H1 (cell line): ENCODE results near the gene PTPN21. TPM values are rescaled to one million over a fixed set of nuclear protein-coding genes. Genes with fewer than 3 reads are reported as not detected.

Source experiments
- CTCF ChIA-PET: fragments of 300-600 bp; sonication (Branson Sonifier 250); formaldehyde crosslinking; loops from one replicate; lab custom pipeline; 2021; ENCODE audit not compliant: partially characterized antibody; lab: Charles Lee
- POLR2A ChIA-PET: fragments of 300-600 bp; sonication (Branson Sonifier 250); formaldehyde crosslinking; loops from one replicate; lab custom pipeline; 2021; ENCODE audit warnings: inconsistent platforms; ENCODE audit not compliant: partially characterized antibody; lab: Charles Lee
- DNase-seq, 2 experiments: peaks; one replicate each; pipeline versions ENCODE4 v3.0.0 to v3.0.0-alpha.2; 2010 to 2022; ENCODE audit warnings: low spot score in 2 of 2, low read depth in 1 of 2, mixed read lengths in 1 of 2
- FAIRE-seq: peaks from 2 replicates; lab custom pipeline; 2011; peaks lifted over from hg19 to GRCh38; lab: Jason Lieb, UNC
- H2AFZ ChIP-seq: 2 replicates; pipeline ENCODE4 v1.8.1; 2012; ENCODE audit warnings: low read length, inconsistent platforms
- H2AK5ac ChIP-seq: 2 replicates; pipeline ENCODE4 v1.6.1; 2013; ENCODE audit warnings: low read depth, low read length
- H2BK120ac ChIP-seq: replicated peaks from 2 replicates; pipeline ENCODE3; 2013; ENCODE audit warnings: low read depth, low read length, inconsistent platforms
- H2BK12ac ChIP-seq: 2 replicates; pipeline ENCODE4 v1.6.1; 2013; ENCODE audit warnings: low read depth, low read length
- H2BK15ac ChIP-seq: 2 replicates; pipeline ENCODE4 v1.6.1; 2013; ENCODE audit warnings: low read length
- H2BK20ac ChIP-seq: 2 replicates; pipeline ENCODE4 v1.6.1; 2013; ENCODE audit warnings: low read length
- H2BK5ac ChIP-seq: 2 replicates; pipeline ENCODE4 v1.6.1; 2013; ENCODE audit warnings: low read depth, low read length
- H3K14ac ChIP-seq: 2 replicates; pipeline ENCODE4 v1.6.1; 2013; ENCODE audit warnings: inconsistent platforms; ENCODE audit not compliant: insufficient read length
- H3K18ac ChIP-seq: 2 replicates; pipeline ENCODE4 v1.6.1; 2013; ENCODE audit warnings: low read length; ENCODE audit errors: extremely low read depth
- H3K23ac ChIP-seq: 2 replicates; pipeline ENCODE4 v1.6.1; 2013; ENCODE audit warnings: inconsistent platforms; ENCODE audit not compliant: insufficient read length
- H3K23me2 ChIP-seq: 2 replicates; pipeline ENCODE4 v1.6.1; 2013; ENCODE audit warnings: low read depth, low read length
- H3K27ac ChIP-seq: 2 replicates; pipeline ENCODE4 v1.6.1; 2011; ENCODE audit warnings: low read depth, low read length, inconsistent platforms
- H3K27me3 ChIP-seq, 4 experiments: replicated peaks in 1 of 4; 1 replicate in 1 of 4; 2 replicates in 3 of 4; pipeline versions ENCODE4 v1.6.1 to v1.8.1; 2011 to 2013; ENCODE audit warnings: low read length in 3 of 4, mild to moderate bottlenecking in 3 of 4, inconsistent platforms in 2 of 4, mixed read lengths in 2 of 4, moderate library complexity in 1 of 4; ENCODE audit not compliant: control insufficient read depth in 3 of 4, insufficient read depth in 3 of 4; ENCODE audit errors: extremely low read depth in 1 of 4
- H3K36me3 ChIP-seq, 4 experiments: 2 replicates each; pipeline versions ENCODE4 v1.6.1 to v1.8.1; 2011 to 2013; ENCODE audit warnings: mild to moderate bottlenecking in 4 of 4, low read length in 3 of 4, moderate library complexity in 2 of 4, control low read depth in 1 of 4, inconsistent platforms in 1 of 4; ENCODE audit not compliant: insufficient read depth in 4 of 4, control insufficient read depth in 2 of 4
- H3K4ac ChIP-seq: replicated peaks from 2 replicates; pipeline ENCODE3; 2013; ENCODE audit warnings: low read length, low read depth, mixed read lengths, inconsistent platforms; ENCODE audit not compliant: insufficient read length
- H3K4me1 ChIP-seq, 4 experiments: replicated peaks in 1 of 4; 1 replicate in 1 of 4; 2 replicates in 3 of 4; pipeline versions ENCODE4 v1.6.1 to v1.8.1; 2011 to 2013; ENCODE audit warnings: low read length in 3 of 4, inconsistent platforms in 2 of 4, mixed read lengths in 1 of 4; ENCODE audit not compliant: insufficient read depth in 4 of 4, control insufficient read depth in 3 of 4
- H3K4me2 ChIP-seq, 2 experiments: 2 replicates each; pipeline versions ENCODE4 v1.6.1 to v1.8.1; 2011 to 2013; ENCODE audit warnings: low read depth in 2 of 2, low read length in 2 of 2, control low read depth in 1 of 2, inconsistent platforms in 1 of 2, mild to moderate bottlenecking in 1 of 2; ENCODE audit not compliant: insufficient read depth in 1 of 2
- H3K4me3 ChIP-seq, 4 experiments: fragments of 200-600, 300-600 bp in 1 of 4; sonication (generic), shearing (Covaris generic), sonication (Bioruptor Twin) in 1 of 4; 2 replicates each; pipeline versions ENCODE4 v1.5.1 to v1.8.1; 2011 to 2016; ENCODE audit warnings: low read length in 4 of 4, low read depth in 3 of 4, control low read depth in 2 of 4, inconsistent platforms in 2 of 4, mild to moderate bottlenecking in 2 of 4, mixed read lengths in 1 of 4, moderate library complexity in 1 of 4; ENCODE audit not compliant: insufficient read depth in 2 of 4; ENCODE audit errors: extremely low read depth in 1 of 4
- H3K56ac ChIP-seq: replicated peaks from 2 replicates; pipeline ENCODE3; 2013; ENCODE audit warnings: low read depth, mild to moderate bottlenecking, mixed read lengths, low read length, inconsistent platforms; ENCODE audit not compliant: insufficient read length
- H3K79me1 ChIP-seq: 2 replicates; pipeline ENCODE4 v1.6.1; 2013; ENCODE audit warnings: low read depth, low read length, control low read depth
- H3K79me2 ChIP-seq, 2 experiments: 2 replicates each; pipeline versions ENCODE4 v1.6.1 to v1.8.1; 2012 to 2013; ENCODE audit warnings: low read length in 2 of 2, mild to moderate bottlenecking in 2 of 2, inconsistent platforms in 1 of 2; ENCODE audit not compliant: insufficient read depth in 2 of 2, control insufficient read depth in 1 of 2
- H3K9ac ChIP-seq, 4 experiments: replicated peaks in 1 of 4; 1 replicate in 1 of 4; 2 replicates in 3 of 4; pipeline versions ENCODE4 v1.6.1 to v1.8.1; 2011 to 2013; ENCODE audit warnings: low read depth in 3 of 4, low read length in 3 of 4, control low read depth in 2 of 4, mild to moderate bottlenecking in 2 of 4, moderate library complexity in 2 of 4, inconsistent platforms in 1 of 4; ENCODE audit errors: extremely low read depth in 1 of 4
- H3K9me3 ChIP-seq, 2 experiments: 2 replicates each; pipeline versions ENCODE4 v1.6.1 to v1.8.1; 2012 to 2013; ENCODE audit warnings: mild to moderate bottlenecking in 2 of 2, moderate library complexity in 2 of 2, control low read depth in 1 of 2, inconsistent platforms in 1 of 2, low read depth in 1 of 2, low read length in 1 of 2, mixed read lengths in 1 of 2; ENCODE audit not compliant: insufficient read depth in 2 of 2
- H4K20me1 ChIP-seq, 2 experiments: replicated peaks in 1 of 2; 2 replicates each; pipeline versions ENCODE3 to v1.8.1; 2011 to 2013; ENCODE audit warnings: inconsistent platforms in 2 of 2, low read length in 2 of 2, mild to moderate bottlenecking in 1 of 2; ENCODE audit not compliant: insufficient read depth in 2 of 2, control insufficient read depth in 1 of 2
- H4K5ac ChIP-seq: 2 replicates; pipeline ENCODE4 v1.6.1; 2013; ENCODE audit warnings: low read length, low read depth, mixed read lengths, inconsistent platforms; ENCODE audit not compliant: insufficient read length
- H4K8ac ChIP-seq: 2 replicates; pipeline ENCODE4 v1.8.0; 2013; ENCODE audit warnings: mild to moderate bottlenecking, moderate library complexity, low read length, inconsistent platforms; ENCODE audit not compliant: insufficient read depth; ENCODE audit errors: extremely low read depth
- H4K91ac ChIP-seq: replicated peaks from 2 replicates; pipeline ENCODE3; 2013; ENCODE audit warnings: low read length, mixed read lengths, inconsistent platforms; ENCODE audit not compliant: insufficient read length
- CHD2 ChIP-seq: IDR thresholded peaks from 2 replicates; pipeline ENCODE4 v1.6.1; 2012; ENCODE audit warnings: low read length, improper control_type of control experiment
- EP300 ChIP-seq, 2 experiments: IDR thresholded peaks; 1 replicate in 1 of 2; 2 replicates in 1 of 2; pipeline ENCODE4 v1.6.1; 2011 to 2012; ENCODE audit warnings: low read depth in 2 of 2, low read length in 2 of 2, mild to moderate bottlenecking in 2 of 2, borderline replicate concordance in 1 of 2, inconsistent platforms in 1 of 2, moderate library complexity in 1 of 2
- POLR2AphosphoS5 ChIP-seq: IDR thresholded peaks from 2 replicates; pipeline ENCODE4 v1.6.1; 2011; ENCODE audit warnings: low read depth, low read length
- RBBP5 ChIP-seq: IDR thresholded peaks from 2 replicates; pipeline ENCODE4 v1.7.1; 2012; ENCODE audit warnings: low read depth, mild to moderate bottlenecking, inconsistent platforms, low read length, moderate library complexity, borderline replicate concordance
- RXRA ChIP-seq: IDR thresholded peaks from 2 replicates; pipeline ENCODE4 v1.6.1; 2011; ENCODE audit warnings: low read depth, mild to moderate bottlenecking, low read length, moderate library complexity; ENCODE audit not compliant: insufficient read depth
- SUZ12 ChIP-seq: fragments of 200-600 bp; sonication (generic); IDR thresholded peaks from 2 replicates; pipeline ENCODE4 v1.6.1; 2012; ENCODE audit warnings: mild to moderate bottlenecking, inconsistent platforms, low read length, moderate library complexity, mixed read lengths
- WGBS, 2 experiments: shearing (Covaris generic) in 1 of 2; methylation state at CpG; one replicate each; pipeline versions ENCODE4 v1.1.6 to v1.1.7; 2013 to 2015; ENCODE audit warnings: low lambda C conversion rate in 2 of 2, mixed read lengths in 2 of 2, inconsistent platforms in 1 of 2, low coverage in 1 of 2, missing lambda C conversion rate in 1 of 2; ENCODE audit not compliant: insufficient replicate concordance in 2 of 2, insufficient coverage in 1 of 2, insufficient read length in 1 of 2; ENCODE audit errors: extremely low coverage in 1 of 2, missing lambda C conversion rate in 1 of 2; 5-methylcytosine and 5-hydroxymethylcytosine counted together
- polyA plus RNA-seq, 7 experiments: library from polyadenylated mRNA; depleted of rRNA in 3 of 7; stranded (reverse) in 5 of 7; unstranded in 2 of 7; fragments of >200 nt in 5 of 7; fragments of 200-250 nt in 2 of 7; gene quantifications; 1 replicate in 5 of 7; 2 replicates in 1 of 7; 4 replicates in 1 of 7; pipeline versions ENCODE4 v1.2.1 to v1.2.3, GENCODE V29; 2011 to 2013; ENCODE audit warnings: missing spikeins in 2 of 7, mixed read lengths in 2 of 7
- total RNA-seq: library from RNA; stranded (reverse); fragmentation: NEBNext Ultra II Directional; extraction: Animal tissue kit (Norgen Biotek cat#: 25700); gene quantifications from 2 replicates; pipeline ENCODE4 v1.2.1, GENCODE V29; 2021
- TF ChIP-seq, protein P1 (sequence below): IDR thresholded peaks from 2 replicates; pipeline ENCODE4 v1.6.1; 2011; ENCODE audit warnings: low read depth, mild to moderate bottlenecking, low read length; ENCODE audit not compliant: insufficient read depth
- TF ChIP-seq, protein P2 (sequence below): IDR thresholded peaks from 2 replicates; pipeline ENCODE4 v1.6.1; 2011; ENCODE audit warnings: low read length, improper control_type of control experiment

The PTPN21 gene
- total and polyA plus RNA-seq, 2 of the 8 experiments (the other 6 are each of a cell fraction or from before 2014, with no cell fraction given) = 6.5 to 16.1 TPM

DNA sequence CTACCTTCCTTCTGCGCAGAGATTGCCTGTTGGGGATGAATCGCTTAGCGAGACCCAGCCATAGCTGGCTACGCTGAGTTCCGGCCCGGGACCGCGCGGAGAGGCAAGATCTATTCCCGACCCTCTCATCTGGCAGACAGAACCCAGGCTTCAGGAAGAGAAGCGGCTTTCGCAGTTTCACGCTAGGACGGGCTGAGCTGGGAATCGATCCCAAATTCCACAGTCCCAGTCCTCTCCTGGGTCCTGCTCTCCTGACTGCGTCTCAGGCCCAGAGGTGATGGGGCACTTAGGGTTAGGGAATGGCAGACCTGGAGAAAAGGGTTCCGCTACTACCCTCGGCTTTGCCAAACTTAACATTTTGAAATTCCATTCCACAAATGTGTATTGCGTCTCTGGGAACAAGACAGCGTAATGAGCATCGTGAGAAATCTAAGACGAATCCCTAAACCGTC lies 2.8 kb downstream of the PTPN21 start:
- H3K23me2 ChIP-seq = peaks cover 6% of the 10 kb centered on the region; the same call in 1 of the 2 replicates
- peaks cover 0 to 14% of the 10 kb centered on the region in 2 experiments; a peak in 3 of 4 replicates for H3K79me2 ChIP-seq
- H3K27ac ChIP-seq = no peak overlapping the region
- FAIRE-seq (peak; percentile 52), DNase-seq (peak in 1 of 2 experiments; percentile 52)
- no peaks in the 10 kb centered on the region for H3K9me3 ChIP-seq
- POLR2A ChIA-PET = interaction anchor here (0.6 to 2.8 kb wide), 4 partner anchors 11 to 230 kb away, joined by 3 to 12 read pairs (median 4); partner anchors contain the start of gene ZC3H14
- H3K79me1 ChIP-seq = no peaks in the 10 kb centered on the region
- H2AFZ ChIP-seq = no peak overlapping the region; the same call in 1 of the 2 replicates
- CTCF ChIA-PET = interaction anchor here (0.7 to 3.5 kb wide), 10 partner anchors 9 to 606 kb away, joined by 3 to 21 read pairs (median 4); no protein-coding TSS in a partner anchor
- no peak overlapping the region for H2AK5ac ChIP-seq
- H3K14ac ChIP-seq = no peak overlapping the region
- no peak overlapping the region for H4K91ac ChIP-seq
- H2BK120ac ChIP-seq = no peak overlapping the region
- H3K4me3 ChIP-seq = peak overlapping the region; percentile 57 to 69 (median 62)
- no peak overlapping the region for H3K18ac ChIP-seq
- H2BK5ac ChIP-seq = no peak overlapping the region
- no peaks in the 10 kb centered on the region for H3K27me3 ChIP-seq
- no peak overlapping the region for H2BK20ac ChIP-seq
- no peak overlapping the region for H3K4ac ChIP-seq
- no peak overlapping the region for H2BK12ac ChIP-seq
- no peak overlapping the region for H2BK15ac ChIP-seq
- peaks cover 0 to 10% (median 3%) of the 10 kb centered on the region in 4 experiments; a peak in 3 of 7 replicates for H3K4me1 ChIP-seq
- H3K23ac ChIP-seq = no peak overlapping the region
- H3K9ac ChIP-seq = peak overlapping the region in 1 of 4 experiments; percentile 25; a peak in 2 of 7 replicates
- H4K5ac ChIP-seq = no peak overlapping the region
- peaks cover 4 to 17% (median 8%) of the 10 kb centered on the region in 4 experiments; a peak in 6 of 8 replicates for H3K36me3 ChIP-seq
- WGBS, 2 experiments = 41% methylated on average over 18 of the region's 23 CpGs; no CpG with 5 or more reads in 1 of the 2 experiments
- H3K4me2 ChIP-seq = peak overlapping the region; percentile 56 to 79
- H4K8ac ChIP-seq = no peak overlapping the region
- no peaks in the 10 kb centered on the region for H4K20me1 ChIP-seq
- no peak overlapping the region for H3K56ac ChIP-seq
- TF ChIP-seq EP300 (IDR thresholded peaks at IDR 0.05; ENCODE audit: borderline replicate concordance in 1 of 2, low read depth in 2 of 2, low read length in 2 of 2) = no peak
- no peak for TF ChIP-seq POLR2AphosphoS5
- no peak for TF ChIP-seq RXRA
- no peak for TF ChIP-seq SUZ12
- TF ChIP-seq, protein P1, sequence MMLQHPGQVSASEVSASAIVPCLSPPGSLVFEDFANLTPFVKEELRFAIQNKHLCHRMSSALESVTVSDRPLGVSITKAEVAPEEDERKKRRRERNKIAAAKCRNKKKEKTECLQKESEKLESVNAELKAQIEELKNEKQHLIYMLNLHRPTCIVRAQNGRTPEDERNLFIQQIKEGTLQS = no peak
- no peak for TF ChIP-seq RBBP5
- no peak for TF ChIP-seq CHD2
- TF ChIP-seq, protein P2, sequence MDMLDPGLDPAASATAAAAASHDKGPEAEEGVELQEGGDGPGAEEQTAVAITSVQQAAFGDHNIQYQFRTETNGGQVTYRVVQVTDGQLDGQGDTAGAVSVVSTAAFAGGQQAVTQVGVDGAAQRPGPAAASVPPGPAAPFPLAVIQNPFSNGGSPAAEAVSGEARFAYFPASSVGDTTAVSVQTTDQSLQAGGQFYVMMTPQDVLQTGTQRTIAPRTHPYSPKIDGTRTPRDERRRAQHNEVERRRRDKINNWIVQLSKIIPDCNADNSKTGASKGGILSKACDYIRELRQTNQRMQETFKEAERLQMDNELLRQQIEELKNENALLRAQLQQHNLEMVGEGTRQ = no peak
